Skeletal muscle tissue (tissue), 4 donors: ENCODE data around the gene TBX6. TPM values are rescaled to one million over a fixed set of nuclear protein-coding genes. Genes with fewer than 3 reads are reported as not detected.
A peak's percentile ranks its signal among the peaks of the same experiment; 100 is the strongest.

ENCODE experiments used
- H3K27ac ChIP-seq: one replicate; pipeline ENCODE4 v1.7.0; 2013; ENCODE audit warnings: mild to moderate bottlenecking, low read depth, low read length, inconsistent platforms
- H3K27me3 ChIP-seq, 3 donors: one replicate each; pipeline ENCODE4 v1.7.0; 2013; ENCODE audit warnings: low read length in 3 of 3; ENCODE audit not compliant: control insufficient read depth in 3 of 3, insufficient read depth in 3 of 3
- H3K36me3 ChIP-seq, 3 donors: one replicate each; pipeline ENCODE4 v1.7.0; 2013; ENCODE audit warnings: low read length in 3 of 3; ENCODE audit not compliant: control insufficient read depth in 3 of 3, insufficient read depth in 3 of 3
- H3K4me1 ChIP-seq, 3 donors: one replicate each; pipeline ENCODE4 v1.7.0; 2013; ENCODE audit warnings: low read length in 3 of 3, mild to moderate bottlenecking in 3 of 3; ENCODE audit not compliant: control insufficient read depth in 3 of 3, insufficient read depth in 3 of 3
- H3K4me3 ChIP-seq, 3 donors: one replicate each; pipeline ENCODE4 v1.7.0; 2013; ENCODE audit warnings: low read length in 3 of 3
- H3K9ac ChIP-seq, 3 donors: one replicate each; pipeline ENCODE4 v1.7.0; 2013; ENCODE audit warnings: low read length in 3 of 3, mild to moderate bottlenecking in 3 of 3, moderate library complexity in 2 of 3, low read depth in 1 of 3
- H3K9me3 ChIP-seq, 3 donors: one replicate each; pipeline ENCODE4 v1.7.0; 2013; ENCODE audit warnings: low read length in 3 of 3; ENCODE audit not compliant: control insufficient read depth in 3 of 3
- total RNA-seq: library from RNA; depleted of rRNA; stranded (reverse); fragments of >200 nt; gene quantifications from one replicate; pipeline ENCODE4 v1.2.3, GENCODE V29; 2014
- donor health status: Osteomylitis.

Gene TBX6
- total RNA-seq, 1 donor from 2014 or later = not detected

DNA sequence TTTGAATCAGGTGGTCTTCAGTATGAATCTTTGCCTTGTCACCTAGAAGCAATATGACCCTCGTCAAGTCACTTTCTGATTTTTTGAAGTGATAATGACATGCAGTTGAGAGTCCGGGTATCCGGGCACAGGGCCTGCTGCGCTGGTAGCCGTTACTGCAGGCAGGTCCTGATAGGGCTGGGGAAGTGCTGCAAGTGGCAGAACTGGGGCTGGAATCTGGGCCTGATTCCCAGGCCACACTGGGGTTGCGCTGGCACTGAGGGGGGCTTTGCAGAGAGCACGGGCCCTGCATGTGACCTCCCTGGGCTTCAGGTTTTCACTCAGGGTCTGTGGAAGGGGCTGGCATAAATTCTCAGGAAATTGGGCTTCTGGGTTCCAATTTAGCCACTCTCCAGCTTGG is 13.0 kb downstream of the TBX6 start:
- Histone ChIP-seq H3K4me3 (no peak overlapping the region), H3K27ac (no peak overlapping the region), H3K27me3 (no peaks in the 10 kb centered on the region), H3K4me1 (peaks cover 25 to 33% (median 26%) of the 10 kb centered on the region in 3 donors), H3K9ac (no peak overlapping the region), H3K9me3 (no peaks in the 10 kb centered on the region), H3K36me3 (peaks cover 45 to 50% (median 48%) of the 10 kb centered on the region in 3 donors)

DNA sequence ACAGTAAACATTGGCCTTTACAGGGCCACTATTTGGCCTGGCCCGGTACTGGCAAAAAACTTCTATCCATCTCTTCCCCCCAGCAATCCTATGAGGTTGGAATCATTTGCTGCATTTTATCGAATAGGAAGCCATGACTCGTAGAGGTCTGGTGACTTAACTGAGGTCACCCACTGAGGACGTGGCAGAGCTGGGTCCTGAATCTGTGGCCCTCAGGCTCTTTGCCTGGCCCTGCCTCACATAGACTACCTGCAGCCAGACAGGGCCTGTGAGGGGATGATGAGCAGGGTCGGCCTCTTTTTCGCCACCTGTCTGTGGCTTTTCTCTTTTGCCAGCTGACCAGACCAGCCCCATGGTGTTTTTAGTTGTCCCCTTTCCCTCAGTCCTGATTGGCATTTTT is 14.1 kb downstream of the TBX6 start:
- Histone ChIP-seq H3K9me3 (no peaks in the 10 kb centered on the region), H3K27me3 (no peaks in the 10 kb centered on the region), H3K36me3 (peaks cover 34 to 39% (median 37%) of the 10 kb centered on the region in 3 donors), H3K27ac (no peak overlapping the region), H3K9ac (peak overlapping the region in 1 of 3 donors; percentile 24), H3K4me1 (peaks cover 25 to 33% (median 26%) of the 10 kb centered on the region in 3 donors), H3K4me3 (no peak overlapping the region)

DNA sequence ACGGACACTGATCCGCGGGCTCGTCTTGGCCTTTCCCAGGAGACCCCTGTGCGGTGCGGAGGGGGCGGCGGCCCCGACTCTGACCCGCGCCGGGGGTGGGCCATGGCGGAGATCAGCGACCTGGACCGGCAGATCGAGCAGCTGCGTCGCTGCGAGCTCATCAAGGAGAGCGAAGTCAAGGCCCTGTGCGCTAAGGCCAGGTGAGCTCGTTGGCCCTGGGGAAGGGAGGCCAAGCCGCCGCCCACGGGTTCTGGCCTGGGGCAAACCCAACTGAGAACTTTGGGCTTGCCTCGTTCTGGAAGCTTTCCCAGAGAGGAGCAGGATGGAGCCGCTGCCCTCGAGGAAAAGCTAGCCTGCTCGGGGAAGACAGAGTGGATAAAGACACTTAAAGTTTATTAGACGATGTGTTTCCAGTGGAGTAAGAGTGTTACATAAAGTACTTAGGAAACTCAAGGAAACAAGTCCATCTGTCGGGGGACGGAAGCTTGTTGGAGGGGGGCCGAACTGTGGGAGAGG is 15.4 kb downstream of the TBX6 start:
- Histone ChIP-seq H3K9ac (peak overlapping the region; percentile 89 to 97 (median 93)), H3K36me3 (peaks cover 35 to 39% (median 38%) of the 10 kb centered on the region in 3 donors), H3K4me3 (peak overlapping the region; percentile 87 to 92 (median 89)), H3K4me1 (peaks cover 25 to 33% (median 26%) of the 10 kb centered on the region in 3 donors), H3K27me3 (no peaks in the 10 kb centered on the region), H3K9me3 (no peaks in the 10 kb centered on the region), H3K27ac (peak overlapping the region; percentile 92)

DNA sequence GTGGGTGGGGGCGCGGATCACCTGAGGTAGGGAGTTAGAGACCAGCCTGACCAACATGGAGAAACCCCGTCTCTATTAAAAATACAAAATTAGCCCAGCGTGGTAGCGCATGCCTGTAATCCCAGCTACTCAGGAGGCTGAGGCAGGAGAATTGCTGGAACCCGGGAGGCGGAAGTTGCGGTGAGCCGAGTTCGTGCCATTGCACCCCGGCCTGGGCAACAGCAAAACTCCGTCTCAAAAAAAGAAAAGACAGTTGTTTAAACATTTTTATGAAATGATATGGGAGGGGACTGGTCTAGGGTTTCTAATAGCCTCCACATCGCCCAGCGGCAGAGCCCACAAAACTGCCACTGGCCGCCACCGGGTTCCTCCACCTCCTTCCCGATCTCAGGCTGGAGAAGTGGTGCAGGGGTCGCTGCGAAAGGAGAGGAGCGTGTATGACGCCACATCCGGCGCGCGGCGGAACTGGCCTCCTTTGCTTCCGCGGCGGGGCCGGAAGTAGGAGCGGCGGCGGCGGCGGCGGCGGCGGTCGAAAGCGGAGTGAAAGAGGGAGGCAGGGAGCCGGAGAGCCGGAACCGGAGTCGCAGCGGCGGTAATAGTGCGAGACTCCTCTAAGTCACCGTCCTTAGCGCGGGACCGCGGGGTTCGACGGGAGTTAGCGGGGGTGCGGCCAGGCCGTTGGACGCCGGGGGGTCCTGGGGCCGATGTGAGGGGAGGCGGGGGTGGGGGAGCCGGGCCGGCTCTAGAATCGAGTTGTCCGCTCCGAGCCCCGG is 16.0 kb downstream of the TBX6 start, which contains the start of gene PPP4C:
PPP4C (plus strand) TSS at position 492 of the 773 bp plus-strand sequence. CDS start 384 bp downstream, outside the sequence.
- Histone ChIP-seq H3K36me3 (peaks cover 32 to 39% (median 37%) of the 10 kb centered on the region in 3 donors), H3K9me3 (no peaks in the 10 kb centered on the region), H3K27me3 (no peaks in the 10 kb centered on the region), H3K4me1 (peaks cover 25 to 37% (median 26%) of the 10 kb centered on the region in 3 donors), H3K4me3 (peak within 1 kb of the TSS; percentile 87 to 92 (median 89)), H3K27ac (peak within 1 kb of the TSS; percentile 92), H3K9ac (peak within 1 kb of the TSS; percentile 89 to 97 (median 93))

DNA sequence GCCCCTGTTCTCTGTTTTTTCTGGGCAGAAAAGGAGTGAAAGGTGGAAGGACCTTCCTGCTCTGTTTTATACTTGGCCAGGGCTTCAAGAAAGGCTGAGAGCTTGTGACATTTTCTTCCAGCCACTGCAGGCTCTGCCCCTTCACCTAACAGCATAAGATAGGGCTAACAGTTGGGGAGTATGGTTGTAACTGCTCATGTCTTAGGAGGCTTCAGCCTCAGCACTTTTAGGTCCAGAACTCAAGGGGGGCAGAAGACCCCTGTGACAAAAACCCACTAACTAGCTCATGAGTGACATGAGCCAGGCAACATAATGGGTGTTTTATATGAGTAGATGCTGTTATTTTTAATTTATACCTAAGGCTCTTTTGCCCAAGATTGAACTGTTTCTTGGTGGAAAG is 21.2 kb downstream of the TBX6 start:
- Histone ChIP-seq H3K36me3 (peaks cover 56 to 67% (median 60%) of the 10 kb centered on the region in 3 donors), H3K27ac (peak overlapping the region; percentile 64), H3K4me1 (peaks cover 39 to 53% (median 44%) of the 10 kb centered on the region in 3 donors), H3K4me3 (peak overlapping the region in 2 of 3 donors; percentile 30 to 65), H3K9ac (peak overlapping the region in 2 of 3 donors; percentile 32 to 75), H3K27me3 (no peaks in the 10 kb centered on the region), H3K9me3 (no peaks in the 10 kb centered on the region)

DNA sequence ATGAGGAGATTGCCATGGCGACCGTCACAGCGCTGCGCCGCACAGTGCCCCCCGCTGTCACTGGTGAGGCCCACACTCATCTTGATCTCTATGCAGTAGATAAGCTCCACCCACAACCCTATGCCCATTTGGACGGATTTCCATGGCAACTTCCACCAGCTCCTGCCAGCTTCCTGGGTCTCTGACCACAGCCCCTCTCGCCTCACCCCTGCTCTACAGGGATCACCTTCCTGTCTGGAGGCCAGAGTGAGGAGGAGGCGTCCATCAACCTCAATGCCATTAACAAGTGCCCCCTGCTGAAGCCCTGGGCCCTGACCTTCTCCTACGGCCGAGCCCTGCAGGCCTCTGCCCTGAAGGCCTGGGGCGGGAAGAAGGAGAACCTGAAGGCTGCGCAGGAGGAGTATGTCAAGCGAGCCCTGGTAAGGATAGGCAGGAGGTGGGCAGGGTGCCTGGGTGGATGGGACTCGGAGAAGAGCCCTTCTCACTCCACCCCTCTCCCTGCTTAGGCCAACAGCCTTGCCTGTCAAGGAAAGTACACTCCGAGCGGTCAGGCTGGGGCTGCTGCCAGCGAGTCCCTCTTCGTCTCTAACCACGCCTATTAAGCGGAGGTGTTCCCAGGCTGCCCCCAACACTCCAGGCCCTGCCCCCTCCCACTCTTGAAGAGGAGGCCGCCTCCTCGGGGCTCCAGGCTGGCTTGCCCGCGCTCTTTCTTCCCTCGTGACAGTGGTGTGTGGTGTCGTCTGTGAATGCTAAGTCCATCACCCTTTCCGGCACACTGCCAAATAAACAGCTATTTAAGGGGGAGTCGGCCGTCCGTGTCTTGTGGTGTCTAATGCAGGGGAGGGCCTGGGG is 21.9 kb downstream of the TBX6 start:
- peak overlapping the region; percentile 59 to 65 (median 65) for H3K4me3 ChIP-seq

DNA sequence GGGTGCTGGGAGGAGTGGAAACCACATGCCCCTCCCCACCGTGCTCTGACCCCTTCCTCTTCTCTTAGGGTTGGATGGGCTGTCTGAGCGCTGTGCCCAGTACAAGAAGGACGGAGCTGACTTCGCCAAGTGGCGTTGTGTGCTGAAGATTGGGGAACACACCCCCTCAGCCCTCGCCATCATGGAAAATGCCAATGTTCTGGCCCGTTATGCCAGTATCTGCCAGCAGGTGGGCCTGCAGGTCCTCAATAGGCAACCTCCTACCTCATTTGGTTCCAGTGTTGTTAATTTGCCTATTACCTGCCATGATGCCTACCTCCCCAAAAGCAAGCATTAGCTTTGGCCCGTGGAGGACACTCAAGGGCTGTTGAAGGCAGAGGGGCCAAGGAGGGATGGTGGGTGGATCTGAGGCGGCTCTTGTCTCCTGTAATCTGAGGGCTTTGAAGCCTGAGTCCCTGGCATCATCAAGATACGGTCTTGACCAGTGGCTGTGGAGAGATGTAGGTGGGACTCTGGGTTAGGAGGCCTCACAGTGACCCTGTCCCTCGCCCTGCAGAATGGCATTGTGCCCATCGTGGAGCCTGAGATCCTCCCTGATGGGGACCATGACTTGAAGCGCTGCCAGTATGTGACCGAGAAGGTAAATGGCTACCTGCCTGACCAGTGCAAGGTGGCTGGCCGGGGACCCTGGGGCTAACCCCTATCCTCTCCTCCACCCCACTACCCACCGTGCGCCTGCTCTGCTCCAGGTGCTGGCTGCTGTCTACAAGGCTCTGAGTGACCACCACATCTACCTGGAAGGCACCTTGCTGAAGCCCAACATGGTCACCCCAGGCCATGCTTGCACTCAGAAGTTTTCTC is 22.7 kb downstream of the TBX6 start:
- Histone ChIP-seq H3K9me3 (no peaks in the 10 kb centered on the region), H3K27ac (peak overlapping the region; percentile 64), H3K4me1 (peaks cover 40 to 55% (median 46%) of the 10 kb centered on the region in 3 donors), H3K27me3 (no peaks in the 10 kb centered on the region), H3K4me3 (peak overlapping the region; percentile 61 to 65 (median 65)), H3K9ac (peak overlapping the region; percentile 53 to 75 (median 57)), H3K36me3 (peaks cover 56 to 67% (median 64%) of the 10 kb centered on the region in 3 donors)

More for the DNA sequence above, 21.9 kb downstream of the TBX6 start:
- Histone ChIP-seq H3K9me3 (no peaks in the 10 kb centered on the region), H3K36me3 (peaks cover 56 to 67% (median 64%) of the 10 kb centered on the region in 3 donors), H3K4me1 (peaks cover 39 to 49% (median 42%) of the 10 kb centered on the region in 3 donors), H3K27me3 (no peaks in the 10 kb centered on the region), H3K9ac (peak overlapping the region; percentile 53 to 75 (median 57)), H3K27ac (peak overlapping the region; percentile 64)

DNA sequence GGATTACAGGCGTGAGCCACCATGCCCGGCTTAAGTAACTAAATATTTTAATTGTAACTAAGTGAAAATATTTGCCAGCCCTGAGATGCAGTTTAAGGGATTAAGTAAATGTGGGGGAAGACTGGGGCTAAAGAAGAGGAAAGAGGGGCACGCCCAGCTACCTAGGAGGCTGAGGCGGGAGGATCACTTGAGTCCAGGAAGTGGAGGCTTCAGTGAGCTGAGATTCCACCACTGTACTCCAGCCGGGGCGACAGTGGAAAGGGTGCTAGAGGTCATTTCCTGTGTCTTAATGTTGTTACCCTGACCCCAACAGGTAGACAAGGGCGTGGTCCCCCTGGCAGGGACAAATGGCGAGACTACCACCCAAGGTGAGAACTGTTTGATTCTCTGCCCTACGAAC is 23.4 kb downstream of the TBX6 start:
- Histone ChIP-seq H3K4me3 (peak overlapping the region; percentile 61 to 65 (median 65)), H3K9me3 (no peaks in the 10 kb centered on the region), H3K27ac (peak overlapping the region; percentile 64), H3K4me1 (peaks cover 46 to 61% (median 52%) of the 10 kb centered on the region in 3 donors), H3K9ac (peak overlapping the region in 2 of 3 donors; percentile 53 to 75), H3K27me3 (no peaks in the 10 kb centered on the region), H3K36me3 (peaks cover 56 to 67% (median 64%) of the 10 kb centered on the region in 3 donors)

DNA sequence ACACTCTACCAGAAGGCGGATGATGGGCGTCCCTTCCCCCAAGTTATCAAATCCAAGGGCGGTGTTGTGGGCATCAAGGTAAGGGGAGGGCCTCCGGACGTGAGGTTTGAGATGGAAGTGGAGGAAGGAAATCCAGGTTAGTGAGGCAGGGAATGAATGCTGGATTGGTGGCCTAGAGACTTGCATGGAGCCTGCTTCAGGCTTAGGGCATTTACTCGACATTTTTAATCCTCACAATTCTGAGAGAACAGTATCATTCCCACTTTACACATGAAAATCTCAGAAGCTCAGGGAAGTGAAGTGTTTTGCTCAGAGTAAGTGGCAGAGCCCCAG is 24.2 kb downstream of the TBX6 start:
- Histone ChIP-seq H3K36me3 (peaks cover 56 to 67% (median 64%) of the 10 kb centered on the region in 3 donors), H3K4me3 (peak overlapping the region; percentile 95 to 99 (median 98)), H3K4me1 (peaks cover 53 to 69% (median 59%) of the 10 kb centered on the region in 3 donors), H3K27me3 (no peaks in the 10 kb centered on the region), H3K9ac (peak overlapping the region; percentile 1 to 100 (median 98)), H3K9me3 (no peaks in the 10 kb centered on the region), H3K27ac (peak overlapping the region; percentile 99)
